ENCODE data around the gene LIX1. TPM values are rescaled to one million over a fixed set of nuclear protein-coding genes. Genes with fewer than 3 reads are reported as not detected.
A peak's percentile ranks its signal among the peaks of the same experiment; 100 is the strongest.

LIX1 gene
- total and polyA plus RNA-seq, 12 donors = 0.03 to 0.33 (median 0.18) TPM; not detected in 9

DNA sequence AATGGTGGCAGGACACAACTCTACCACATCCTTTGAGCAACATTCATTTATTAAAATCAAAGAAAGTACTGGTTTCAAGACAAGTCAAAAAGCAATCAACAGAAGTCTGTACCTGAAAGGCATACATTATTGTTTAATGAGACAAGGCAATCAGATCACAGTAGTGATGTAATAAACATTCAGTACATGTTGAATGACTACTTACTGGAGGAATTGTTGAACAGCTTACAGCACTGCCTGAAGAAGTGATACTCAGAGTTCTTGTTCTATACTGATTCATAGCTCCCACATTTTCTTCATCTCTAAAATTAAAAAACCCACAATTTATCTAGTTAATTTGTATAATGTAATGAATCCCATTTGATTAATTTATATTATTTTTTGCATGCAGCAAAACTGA is 22.4 kb upstream of the LIX1 start:
- DNase-seq = no peak
- H3K27me3 ChIP-seq = no peaks in the 10 kb centered on the region
- H3K4me3 ChIP-seq = no peak overlapping the region
- TF ChIP-seq POLR2A (IDR thresholded peaks at IDR 0.05) = no peak
- no peak for TF ChIP-seq CTCF (IDR thresholded peaks at IDR 0.05)
- peaks cover 0 to 16% of the 10 kb centered on the region in 2 donors for H3K4me1 ChIP-seq (replicated peaks in 1 of 2)
- H3K9me3 ChIP-seq (replicated peaks in 1 of 3) = no peaks in the 10 kb centered on the region
- H3K36me3 ChIP-seq (replicated peaks in 1 of 2) = peaks cover 0 to 47% of the 10 kb centered on the region in 2 donors
- no peak overlapping the region for H3K27ac ChIP-seq
- intact Hi-C loops (cut with DNase I) = loop anchor here in 1 of 2 donors (5.0 to 10.0 kb wide), 2 partner anchors 298 to 410 kb away; no protein-coding TSS in a partner anchor

- WGBS, 4 donors = 79 to 99% (median 97%) methylated on average over 1 to 5 of the region's 5 CpGs
- H3K4me1 ChIP-seq (replicated peaks in 1 of 2) = peaks cover 0 to 16% of the 10 kb centered on the region in 2 donors
- intact Hi-C loops (cut with DNase I) = loop anchor here in 1 of 2 donors (5.0 to 10.0 kb wide), 2 partner anchors 297 to 409 kb away; no protein-coding TSS in a partner anchor
- H3K4me3 ChIP-seq = no peak overlapping the region
- no peak overlapping the region for H3K27ac ChIP-seq
- H3K9me3 ChIP-seq (replicated peaks in 1 of 3) = no peaks in the 10 kb centered on the region
- no peak for DNase-seq
- no peak for TF ChIP-seq POLR2A (IDR thresholded peaks at IDR 0.05)
- TF ChIP-seq CTCF (IDR thresholded peaks at IDR 0.05) = no peak
- no peaks in the 10 kb centered on the region for H3K27me3 ChIP-seq
- peaks cover 0 to 39% of the 10 kb centered on the region in 2 donors for H3K36me3 ChIP-seq (replicated peaks in 1 of 2)
These were observed 21.4 kb upstream of the LIX1 start for GRCh38 chr5:97163790-97164285.

- DNase-seq = no peak
- peaks cover 0 to 34% of the 10 kb centered on the region in 2 donors for H3K36me3 ChIP-seq (replicated peaks in 1 of 2)
- peaks cover 0 to 16% of the 10 kb centered on the region in 2 donors for H3K4me1 ChIP-seq (replicated peaks in 1 of 2)
- H3K4me3 ChIP-seq = no peak overlapping the region
- H3K27ac ChIP-seq = peak overlapping the region in 1 of 5 donors; percentile 7
- no peaks in the 10 kb centered on the region for H3K27me3 ChIP-seq
- no peaks in the 10 kb centered on the region for H3K9me3 ChIP-seq (replicated peaks in 1 of 3)
- TF ChIP-seq POLR2A (IDR thresholded peaks at IDR 0.05) (no peak), CTCF (IDR thresholded peaks at IDR 0.05) (peak in 5 of 6 experiments; percentile 28 to 67 (median 43))
- intact Hi-C loops (cut with DNase I) = loop anchor here in 1 of 2 donors (5.0 to 10.0 kb wide), 2 partner anchors 296 to 409 kb away; no protein-coding TSS in a partner anchor
These were observed 21.0 kb upstream of the LIX1 start for GRCh38 chr5:97163360-97163764.

GRCh38 chr5:97162045-97162444 is 19.6 kb upstream of the LIX1 start:
- peak; percentile 51 to 86 (median 70) for DNase-seq
- intact Hi-C loops (cut with DNase I) = loop anchor here in 1 of 2 donors (5.0 to 10.0 kb wide), 2 partner anchors 295 to 407 kb away; no protein-coding TSS in a partner anchor
- TF ChIP-seq CTCF (IDR thresholded peaks at IDR 0.05) (peak; percentile 73 to 92 (median 85)), POLR2A (IDR thresholded peaks at IDR 0.05) (no peak)
- Histone ChIP-seq H3K4me1 (replicated peaks in 1 of 2) (peaks cover 0 to 7% of the 10 kb centered on the region in 2 donors), H3K27ac (no peak overlapping the region), H3K36me3 (replicated peaks in 1 of 2) (peaks cover 0 to 22% of the 10 kb centered on the region in 2 donors), H3K27me3 (no peaks in the 10 kb centered on the region), H3K4me3 (no peak overlapping the region), H3K9me3 (replicated peaks in 1 of 3) (peaks cover 0 to 7% (median 0%) of the 10 kb centered on the region in 3 donors)
- 17 to 25% (median 21%) methylated on average over 4 of the region's 4 CpGs for WGBS, 4 donors

All from adrenal gland (tissue), 12 donors.